HEK293T (cell line): ENCODE data around the gene CDH4.

ENCODE experiments used
- CTCF ChIA-PET: fragments of 350-600 bp; formaldehyde crosslinking; extraction: SDS; loops from one replicate; lab custom pipeline; 2021; ENCODE audit warnings: antibody characterized with exemption, inconsistent platforms; lab: Yijun Ruan, JAX
- POLR2A ChIA-PET: fragments of 350-600 bp; formaldehyde crosslinking; extraction: SDS; loops from one replicate; lab custom pipeline; 2020; ENCODE audit warnings: antibody characterized with exemption, inconsistent platforms; lab: Yijun Ruan, JAX
- DNase-seq: peaks from one replicate; pipeline ENCODE4 v3.0.0; 2012; ENCODE audit warnings: mixed read lengths; ENCODE audit errors: extremely low spot score
- ARNT ChIP-seq: fragments of 450-650 bp; IDR thresholded peaks from 2 replicates; pipeline ENCODE4 v1.6.1; 2017; ENCODE audit warnings: mild to moderate bottlenecking
- BHLHE40 ChIP-seq: fragments of 450-650 bp; IDR thresholded peaks from 2 replicates; pipeline ENCODE4 v1.6.1; 2016; ENCODE audit warnings: mild to moderate bottlenecking, moderate library complexity, borderline replicate concordance
- CTBP1 ChIP-seq: fragments of 450-650 bp; IDR thresholded peaks from 2 replicates; pipeline ENCODE4 v1.6.1; 2016; ENCODE audit warnings: borderline replicate concordance
- ELF4 ChIP-seq: fragments of 450-650 bp; IDR thresholded peaks from 2 replicates; pipeline ENCODE4 v1.6.1; 2017; ENCODE audit warnings: antibody characterized with exemption
- FOXA1 ChIP-seq: fragments of 450-650 bp; IDR thresholded peaks from 2 replicates; pipeline ENCODE4 v1.6.1; 2016; ENCODE audit warnings: mild to moderate bottlenecking
- FOXK2 ChIP-seq: fragments of 450-650 bp; IDR thresholded peaks from 2 replicates; pipeline ENCODE4 v1.6.1; 2016; ENCODE audit warnings: mild to moderate bottlenecking
- FOXM1 ChIP-seq: fragments of 450-650 bp; IDR thresholded peaks from 2 replicates; pipeline ENCODE4 v1.6.1; 2017; ENCODE audit warnings: mild to moderate bottlenecking, borderline replicate concordance
- HDGF ChIP-seq: fragments of 450-650 bp; IDR thresholded peaks from 2 replicates; pipeline ENCODE4 v1.6.1; 2017; ENCODE audit warnings: antibody characterized with exemption, borderline replicate concordance
- L3MBTL2 ChIP-seq: fragments of 450-650 bp; conservative IDR thresholded peaks from 2 replicates; pipeline ENCODE4 v1.6.1; 2016; ENCODE audit warnings: mild to moderate bottlenecking
- LEF1 ChIP-seq: fragments of 450-650 bp; IDR thresholded peaks from 2 replicates; pipeline ENCODE4 v1.6.1; 2017; ENCODE audit warnings: mild to moderate bottlenecking, borderline replicate concordance
- NFRKB ChIP-seq: fragments of 450-650 bp; IDR thresholded peaks from 2 replicates; pipeline ENCODE4 v1.6.1; 2016; ENCODE audit warnings: mild to moderate bottlenecking, moderate library complexity
- PKNOX1 ChIP-seq: fragments of 450-650 bp; IDR thresholded peaks from 2 replicates; pipeline ENCODE4 v1.6.1; 2016
- SP1 ChIP-seq: fragments of 450-650 bp; IDR thresholded peaks from 2 replicates; pipeline ENCODE4 v1.6.1; 2017
- SUZ12 ChIP-seq: fragments of 450-650 bp; IDR thresholded peaks from 2 replicates; pipeline ENCODE4 v1.6.1; 2016; ENCODE audit warnings: mild to moderate bottlenecking
- TARDBP ChIP-seq: fragments of 450-650 bp; IDR thresholded peaks from 2 replicates; pipeline ENCODE4 v1.6.1; 2016
- ZNF384 ChIP-seq: fragments of 450-650 bp; IDR thresholded peaks from 2 replicates; pipeline ENCODE4 v1.6.1; 2016

The CDH4 gene

DNA sequence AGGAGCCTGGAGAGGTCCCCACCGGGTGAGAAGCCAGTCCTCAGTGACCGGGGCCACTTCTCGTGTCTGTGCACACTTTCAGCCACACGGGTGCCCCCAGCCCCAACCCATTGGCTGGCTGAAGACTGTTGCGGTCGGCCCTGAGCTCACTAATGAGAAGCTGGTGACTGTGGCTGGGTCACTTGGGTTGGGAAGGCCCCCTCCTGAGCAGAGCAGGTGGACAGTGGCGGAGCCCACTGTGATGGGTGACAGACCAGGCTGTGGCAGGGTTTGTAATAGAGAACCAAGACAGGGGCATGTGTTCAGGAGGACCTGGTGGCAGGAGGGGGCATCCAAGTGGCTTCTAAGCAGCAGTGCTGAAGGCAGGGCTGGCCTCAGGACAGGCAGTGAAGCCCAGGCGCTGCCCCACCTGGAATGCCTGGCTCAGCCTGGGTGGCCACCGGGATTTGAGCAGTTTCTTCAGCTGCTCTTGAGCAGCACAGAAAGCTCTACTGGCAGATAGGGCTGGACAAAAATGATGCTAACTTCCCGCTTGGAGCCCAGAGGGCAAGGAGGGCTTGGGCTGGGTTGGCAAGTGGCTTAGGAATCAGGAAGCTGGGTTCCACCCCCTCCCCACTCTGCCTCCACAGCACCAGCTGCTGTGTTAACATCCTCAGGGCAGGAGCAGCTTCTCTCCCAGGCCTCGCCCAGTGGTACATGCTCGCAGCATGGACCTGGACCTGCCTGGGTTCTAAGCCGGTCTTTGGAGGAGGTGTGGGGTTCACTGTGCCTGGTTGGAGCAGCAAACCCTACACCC, 256.4 kb downstream of the CDH4 start:
- POLR2A ChIA-PET = no interaction called here
- TF ChIP-seq LEF1 (no peak), HDGF (no peak), FOXM1 (no peak), CTBP1 (no peak), TARDBP (no peak), SUZ12 (no peak), NFRKB (no peak), L3MBTL2 (no peak)
- no peak for DNase-seq
- CTCF ChIA-PET = no interaction called here

DNA sequence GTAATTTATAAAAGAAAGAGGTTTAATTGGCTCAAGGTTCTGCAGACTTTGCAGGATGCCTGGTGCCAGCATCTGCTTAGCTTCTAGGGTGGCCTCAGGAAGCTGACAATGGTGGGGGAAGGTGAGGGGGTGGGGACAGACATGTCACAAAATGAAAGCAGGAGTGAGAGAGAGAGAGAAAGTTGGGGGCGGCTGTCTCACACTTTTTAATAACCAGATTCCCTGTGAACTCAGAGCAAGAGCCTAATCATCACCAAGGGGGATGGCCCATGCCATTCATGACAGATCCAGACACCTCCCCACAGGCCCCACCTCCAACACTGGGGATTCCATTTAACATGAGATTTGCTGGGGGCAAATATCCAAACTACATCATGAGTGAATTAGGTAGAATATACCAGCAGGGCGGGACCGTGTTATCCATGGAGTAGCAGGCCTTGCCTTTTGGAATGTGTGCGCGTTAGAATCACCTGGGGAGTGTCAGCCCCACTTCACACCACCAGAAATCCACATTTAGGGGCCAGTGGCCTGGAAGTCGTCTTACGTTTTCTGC, 258.8 kb downstream of the CDH4 start:
- CTCF ChIA-PET = no interaction called here
- no peak for DNase-seq
- no peak for TF ChIP-seq TARDBP
- no peak for TF ChIP-seq FOXK2
- no peak for TF ChIP-seq LEF1
- no peak for TF ChIP-seq FOXA1
- TF ChIP-seq L3MBTL2 = no peak
- TF ChIP-seq NFRKB = no peak
- no peak for TF ChIP-seq CTBP1
- no peak for TF ChIP-seq ZNF384
- no peak for TF ChIP-seq SP1
- TF ChIP-seq ARNT = no peak
- no peak for TF ChIP-seq PKNOX1
- TF ChIP-seq HDGF = no peak
- no peak for TF ChIP-seq FOXM1
- no peak for TF ChIP-seq BHLHE40
- no peak for TF ChIP-seq SUZ12
- TF ChIP-seq ELF4 = no peak
- POLR2A ChIA-PET = no interaction called here

- TF ChIP-seq FOXA1 (no peak), PKNOX1 (no peak), ARNT (no peak), ZNF384 (no peak), NFRKB (no peak), TARDBP (no peak), FOXM1 (no peak), SUZ12 (no peak), LEF1 (no peak), CTBP1 (no peak), L3MBTL2 (no peak), ELF4 (no peak), BHLHE40 (no peak), SP1 (no peak), FOXK2 (no peak), HDGF (no peak)
- POLR2A ChIA-PET = no interaction called here
- DNase-seq = no peak
- CTCF ChIA-PET = no interaction called here
These were observed 260.4 kb downstream of the CDH4 start for GRCh38 chr20:61512475-61512874.

- no peak for DNase-seq
- ChIA-PET POLR2A (no interaction called here), CTCF (no interaction called here)
- TF ChIP-seq L3MBTL2 (no peak), LEF1 (no peak), NFRKB (no peak), FOXK2 (no peak), ZNF384 (no peak)
These were observed 261.3 kb downstream of the CDH4 start for GRCh38 chr20:61513124-61514017.

DNA sequence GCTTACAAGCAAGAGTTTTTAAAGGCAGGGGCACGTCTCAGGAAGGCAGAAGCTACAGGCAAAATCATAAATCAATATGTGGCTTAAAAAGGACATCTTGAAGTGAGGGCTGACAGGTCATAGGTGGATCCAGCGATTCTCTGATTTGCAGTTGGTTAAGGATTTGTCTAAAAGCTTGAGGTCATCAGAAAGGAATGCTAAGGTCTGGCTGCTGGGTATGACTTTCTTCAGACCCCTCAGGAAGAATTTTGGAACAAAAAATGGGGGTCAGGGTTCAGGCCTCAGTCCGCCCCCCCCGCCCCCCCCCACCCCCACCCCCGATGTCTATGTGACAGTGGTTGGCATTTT, 261.9 kb downstream of the CDH4 start:
- no peak for DNase-seq
- ChIA-PET POLR2A (no interaction called here), CTCF (no interaction called here)

More for the DNA sequence above, 261.9 kb downstream of the CDH4 start:
- no peak for TF ChIP-seq TARDBP
- no peak for TF ChIP-seq FOXM1
- TF ChIP-seq LEF1 = no peak
- TF ChIP-seq BHLHE40 = no peak
- no peak for TF ChIP-seq NFRKB
- TF ChIP-seq HDGF = no peak
- TF ChIP-seq FOXA1 = no peak
- no peak for TF ChIP-seq ELF4
- no peak for TF ChIP-seq ARNT
- no peak for TF ChIP-seq CTBP1
- TF ChIP-seq L3MBTL2 = no peak
- no peak for TF ChIP-seq FOXK2
- no peak for TF ChIP-seq SUZ12
